Occipital lobe (tissue), 2 donors: ENCODE results near the gene AVP. TPM values are rescaled to one million over a fixed set of nuclear protein-coding genes. Genes with fewer than 3 reads are reported as not detected.
"Not testable (repeated sequence)": the region's sequence is repeated elsewhere in the genome, so short reads cannot be mapped to it uniquely, and the experiment has no call there.

Experiments used
- DNase-seq: peaks from one replicate; lab custom pipeline; 2025; lab: John Stamatoyannopoulos, UW
- total RNA-seq: library from RNA; depleted of rRNA; stranded (reverse); fragments of >200 nt; gene quantifications from one replicate; pipeline ENCODE4 v1.2.3, GENCODE V29; 2014

AVP gene
- total RNA-seq, 1 donor from 2014 or later = not detected

GRCh38 chr20:3082955-3083952, 1.3 kb downstream of the AVP start:
- DNase-seq = no peak

GRCh38 chr20:3082306-3082951, 2.1 kb downstream of the AVP start:
- DNase-seq = no peak

- no peak for DNase-seq
Measured at GRCh38 chr20:3081641-3082040, 2.9 kb downstream of the AVP start.

GRCh38 chr20:3080939-3081388, 3.6 kb downstream of the AVP start:
- DNase-seq = no peak

- no peak for DNase-seq
Measured at GRCh38 chr20:3077618-3078134, 6.8 kb downstream of the AVP start.

GRCh38 chr20:3075315-3075714, 9.2 kb downstream of the AVP start:
- DNase-seq = not testable (repeated sequence)

GRCh38 chr20:3074812-3075211, 9.7 kb downstream of the AVP start:
- no peak for DNase-seq

- DNase-seq = not testable (repeated sequence)
Measured at GRCh38 chr20:3073251-3073643, 11.3 kb downstream of the AVP start.

- DNase-seq = no peak
Measured at GRCh38 chr20:3072530-3073250, 11.8 kb downstream of the AVP start.

GRCh38 chr20:3071610-3072529, 12.7 kb downstream of the AVP start, which contains the start of gene OXT:
TSS of gene OXT (plus strand) at chr20:3071620. CDS start at chr20:3071656, 36 bp downstream.
- no peak for DNase-seq

- DNase-seq = no peak
Measured at GRCh38 chr20:3071266-3071609, 13.3 kb downstream of the AVP start.

- DNase-seq = no peak
Measured at GRCh38 chr20:3070725-3071124, 13.8 kb downstream of the AVP start.

- DNase-seq = no peak
Measured at GRCh38 chr20:3068986-3069900, 15.3 kb downstream of the AVP start.

- no peak for DNase-seq
Measured at GRCh38 chr20:3068075-3068474, 16.4 kb downstream of the AVP start.

- DNase-seq = no peak
Measured at GRCh38 chr20:3067139-3068014, 17.1 kb downstream of the AVP start.

- not testable (repeated sequence) for DNase-seq
Measured at GRCh38 chr20:3064119-3064518, 20.4 kb downstream of the AVP start.

GRCh38 chr20:3059489-3059888, 25.0 kb downstream of the AVP start:
- no peak for DNase-seq

- no peak for DNase-seq
Measured at GRCh38 chr20:3051385-3052019, 33.0 kb downstream of the AVP start.
